ENCODE data around the gene WFIKKN2.

The WFIKKN2 gene

DNA sequence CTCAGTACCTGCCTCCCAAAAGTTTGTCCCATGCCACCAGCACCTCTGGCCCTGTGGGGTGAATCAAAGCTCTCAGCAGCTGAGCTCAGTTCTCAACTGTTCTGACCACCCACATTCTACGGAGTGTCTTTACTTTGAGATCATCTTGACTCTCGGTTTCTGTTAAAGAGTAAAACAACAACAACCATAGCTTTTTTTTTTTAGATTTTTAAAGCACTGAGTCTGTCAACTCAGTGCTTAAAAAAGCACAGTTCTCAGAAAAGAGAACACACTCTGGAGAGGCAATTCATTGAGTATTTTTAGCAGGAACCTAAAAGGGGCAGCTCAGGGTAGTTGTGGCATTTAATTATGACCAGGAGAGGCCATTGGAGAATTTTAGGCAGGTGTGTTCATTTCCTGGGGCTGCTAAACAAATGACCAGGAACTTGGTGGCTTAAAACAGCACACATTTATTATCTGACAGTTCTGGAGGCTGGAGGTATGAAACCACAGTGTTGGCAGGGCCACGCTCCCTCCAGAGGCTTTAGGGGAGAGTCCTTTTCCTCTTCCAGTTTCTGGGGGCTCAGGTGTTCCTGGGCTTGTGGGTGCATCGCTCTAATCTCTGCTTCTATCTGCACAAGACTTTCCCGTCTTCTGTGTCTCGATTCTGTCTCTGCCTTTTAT lies 6.7 kb upstream of the WFIKKN2 start:
- Histone ChIP-seq H3K14ac (ENCODE audit: low read length in 2 of 2) (no peak overlapping the region), H2BK15ac (ENCODE audit: low read depth, poor library complexity, severe bottlenecking) (no peak overlapping the region), H3K27me3 (ENCODE audit: control insufficient read depth in 1 of 2, insufficient read depth in 1 of 2, low read length in 2 of 2) (peaks cover 0 to 16% of the 10 kb centered on the region in 2 experiments), H2BK5ac (ENCODE audit: low read depth, low read length, poor library complexity, severe bottlenecking) (no peak overlapping the region), H2BK12ac (ENCODE audit: low read length in 2 of 2) (no peak overlapping the region), H2AK5ac (ENCODE audit: low read length, severe bottlenecking) (no peak overlapping the region), H3K4me1 (ENCODE audit: control insufficient read depth, insufficient read depth, low read depth, low read length) (peaks cover 15% of the 10 kb centered on the region), H3K27ac (ENCODE audit: low read length, poor library complexity, severe bottlenecking) (no peak overlapping the region), H3K79me1 (replicated peaks; ENCODE audit: low read length, poor library complexity, severe bottlenecking) (no peaks in the 10 kb centered on the region), H3K18ac (ENCODE audit: low read depth in 1 of 2, low read length in 2 of 2) (no peak overlapping the region), H3K23ac (ENCODE audit: low read length in 2 of 2) (no peak overlapping the region), H4K8ac (ENCODE audit: low read length) (no peak overlapping the region), H3K9ac (ENCODE audit: low read length) (no peak overlapping the region), H2AFZ (ENCODE audit: low read depth, low read length) (no peak overlapping the region), H3K4ac (ENCODE audit: low read depth in 1 of 2, low read length in 2 of 2) (no peak overlapping the region), H3K4me2 (ENCODE audit: low read length, poor library complexity, severe bottlenecking) (no peak overlapping the region), H2BK120ac (ENCODE audit: low read depth, low read length) (no peak overlapping the region), H3K36me3 (ENCODE audit: control insufficient read depth in 1 of 2, insufficient read depth in 2 of 2, low read depth in 1 of 2, low read length in 2 of 2) (no peaks in the 10 kb centered on the region), H4K91ac (ENCODE audit: low read length) (no peak overlapping the region), H3K4me3 (ENCODE audit: insufficient read depth in 1 of 2, low read depth in 1 of 2, low read length in 2 of 2) (no peak overlapping the region), H3K9me3 (ENCODE audit: control insufficient read depth, low read length) (peaks cover under 1% of the 10 kb centered on the region)
- 77% methylated on average over 6 of the region's 6 CpGs for WGBS
- no peak for DNase-seq

GRCh38 chr17:50829332-50829731 lies 6.1 kb upstream of the WFIKKN2 start:
- Histone ChIP-seq H3K4me1 (ENCODE audit: control insufficient read depth, insufficient read depth, low read depth, low read length) (peaks cover 15% of the 10 kb centered on the region), H2AK5ac (ENCODE audit: low read length, severe bottlenecking) (no peak overlapping the region), H3K23ac (ENCODE audit: low read length in 2 of 2) (no peak overlapping the region), H2BK12ac (ENCODE audit: low read length in 2 of 2) (no peak overlapping the region), H3K4me2 (ENCODE audit: low read length, poor library complexity, severe bottlenecking) (no peak overlapping the region), H3K27me3 (ENCODE audit: control insufficient read depth in 1 of 2, insufficient read depth in 1 of 2, low read length in 2 of 2) (peaks cover 6 to 20% of the 10 kb centered on the region in 2 experiments), H4K91ac (ENCODE audit: low read length) (no peak overlapping the region), H2BK5ac (ENCODE audit: low read depth, low read length, poor library complexity, severe bottlenecking) (no peak overlapping the region), H3K27ac (ENCODE audit: low read length, poor library complexity, severe bottlenecking) (no peak overlapping the region), H2BK120ac (ENCODE audit: low read depth, low read length) (no peak overlapping the region), H3K4me3 (ENCODE audit: insufficient read depth in 1 of 2, low read depth in 1 of 2, low read length in 2 of 2) (no peak overlapping the region), H3K18ac (ENCODE audit: low read depth in 1 of 2, low read length in 2 of 2) (no peak overlapping the region), H3K14ac (ENCODE audit: low read length in 2 of 2) (no peak overlapping the region), H3K79me1 (replicated peaks; ENCODE audit: low read length, poor library complexity, severe bottlenecking) (no peaks in the 10 kb centered on the region), H2BK15ac (ENCODE audit: low read depth, poor library complexity, severe bottlenecking) (no peak overlapping the region), H3K36me3 (ENCODE audit: control insufficient read depth in 1 of 2, insufficient read depth in 2 of 2, low read depth in 1 of 2, low read length in 2 of 2) (no peaks in the 10 kb centered on the region), H4K8ac (ENCODE audit: low read length) (no peak overlapping the region), H3K4ac (ENCODE audit: low read depth in 1 of 2, low read length in 2 of 2) (no peak overlapping the region), H3K9me3 (ENCODE audit: control insufficient read depth, low read length) (no peaks in the 10 kb centered on the region), H3K9ac (ENCODE audit: low read length) (no peak overlapping the region), H2AFZ (ENCODE audit: low read depth, low read length) (no peak overlapping the region)
- 69% methylated on average over 6 of the region's 6 CpGs for WGBS
- no peak for DNase-seq

DNA sequence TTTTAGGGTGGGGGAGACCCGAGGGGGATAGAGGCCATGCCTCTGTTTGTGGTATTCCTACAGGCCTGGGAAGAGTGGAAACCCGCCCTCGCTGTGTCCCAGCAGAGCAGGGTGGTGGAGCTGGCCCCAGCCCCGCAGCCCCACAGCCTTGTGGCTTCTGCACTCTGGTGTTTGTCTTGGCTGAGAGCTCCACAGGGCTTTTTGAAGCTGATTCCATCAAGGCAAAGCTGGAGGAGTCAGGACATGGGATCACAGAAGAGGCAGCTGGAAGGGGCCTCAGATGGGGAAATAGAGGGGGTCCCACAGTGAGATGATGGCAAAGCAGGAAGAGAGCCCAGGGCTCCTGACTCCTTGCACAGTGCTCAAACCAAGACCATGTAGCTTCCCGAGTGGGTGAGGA lies 5.0 kb upstream of the WFIKKN2 start:
- H2AK5ac ChIP-seq (ENCODE audit: low read length, severe bottlenecking) = no peak overlapping the region
- no peaks in the 10 kb centered on the region for H3K79me1 ChIP-seq (replicated peaks; ENCODE audit: low read length, poor library complexity, severe bottlenecking)
- H4K91ac ChIP-seq (ENCODE audit: low read length) = no peak overlapping the region
- no peaks in the 10 kb centered on the region for H3K36me3 ChIP-seq (ENCODE audit: control insufficient read depth in 1 of 2, insufficient read depth in 2 of 2, low read depth in 1 of 2, low read length in 2 of 2)
- H3K18ac ChIP-seq (ENCODE audit: low read depth in 1 of 2, low read length in 2 of 2) = no peak overlapping the region
- H2BK15ac ChIP-seq (ENCODE audit: low read depth, poor library complexity, severe bottlenecking) = no peak overlapping the region
- no peak overlapping the region for H2BK12ac ChIP-seq (ENCODE audit: low read length in 2 of 2)
- H3K9ac ChIP-seq (ENCODE audit: low read length) = no peak overlapping the region
- peaks cover 16 to 28% of the 10 kb centered on the region in 2 experiments for H3K27me3 ChIP-seq (ENCODE audit: control insufficient read depth in 1 of 2, insufficient read depth in 1 of 2, low read length in 2 of 2)
- H3K14ac ChIP-seq (ENCODE audit: low read length in 2 of 2) = no peak overlapping the region
- no peak for DNase-seq
- H2AFZ ChIP-seq (ENCODE audit: low read depth, low read length) = no peak overlapping the region
- no peak overlapping the region for H2BK5ac ChIP-seq (ENCODE audit: low read depth, low read length, poor library complexity, severe bottlenecking)
- H3K4me2 ChIP-seq (ENCODE audit: low read length, poor library complexity, severe bottlenecking) = no peak overlapping the region
- H3K4ac ChIP-seq (ENCODE audit: low read depth in 1 of 2, low read length in 2 of 2) = no peak overlapping the region
- H3K27ac ChIP-seq (ENCODE audit: low read length, poor library complexity, severe bottlenecking) = no peak overlapping the region
- WGBS = 87% methylated on average over 5 of the region's 5 CpGs
- no peak overlapping the region for H4K8ac ChIP-seq (ENCODE audit: low read length)
- H2BK120ac ChIP-seq (ENCODE audit: low read depth, low read length) = no peak overlapping the region
- peaks cover 24% of the 10 kb centered on the region for H3K4me1 ChIP-seq (ENCODE audit: control insufficient read depth, insufficient read depth, low read depth, low read length)
- H3K4me3 ChIP-seq (ENCODE audit: insufficient read depth in 1 of 2, low read depth in 1 of 2, low read length in 2 of 2) = no peak overlapping the region
- H3K9me3 ChIP-seq (ENCODE audit: control insufficient read depth, low read length) = no peaks in the 10 kb centered on the region
- H3K23ac ChIP-seq (ENCODE audit: low read length in 2 of 2) = no peak overlapping the region

DNA sequence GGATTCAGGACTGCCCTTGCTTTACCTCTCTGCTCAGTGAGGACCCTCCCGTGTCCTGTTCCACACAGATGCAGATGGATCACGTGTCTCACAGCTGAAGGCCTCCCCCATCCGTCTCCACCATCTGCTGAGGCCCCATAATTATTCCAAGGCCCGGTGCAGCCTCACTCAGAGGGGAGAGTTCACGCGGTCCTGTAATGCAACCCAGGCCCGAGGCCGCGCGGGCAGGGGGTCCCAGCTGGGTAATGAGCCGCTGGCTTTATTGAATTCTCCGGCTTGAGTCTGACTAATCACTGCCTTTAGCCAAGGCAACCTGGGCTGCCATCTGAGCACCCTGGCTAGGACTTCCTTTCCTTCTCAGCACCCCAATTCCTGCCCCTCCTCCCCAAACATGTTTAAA lies 4.4 kb upstream of the WFIKKN2 start:
- Histone ChIP-seq H3K9me3 (ENCODE audit: control insufficient read depth, low read length) (no peaks in the 10 kb centered on the region), H3K27ac (ENCODE audit: low read length, poor library complexity, severe bottlenecking) (no peak overlapping the region), H4K8ac (ENCODE audit: low read length) (no peak overlapping the region), H3K14ac (ENCODE audit: low read length in 2 of 2) (no peak overlapping the region), H3K4me3 (ENCODE audit: insufficient read depth in 1 of 2, low read depth in 1 of 2, low read length in 2 of 2) (no peak overlapping the region), H4K91ac (ENCODE audit: low read length) (no peak overlapping the region), H3K79me1 (replicated peaks; ENCODE audit: low read length, poor library complexity, severe bottlenecking) (no peaks in the 10 kb centered on the region), H2BK12ac (ENCODE audit: low read length in 2 of 2) (no peak overlapping the region), H3K9ac (ENCODE audit: low read length) (no peak overlapping the region), H3K27me3 (ENCODE audit: control insufficient read depth in 1 of 2, insufficient read depth in 1 of 2, low read length in 2 of 2) (peaks cover 20 to 35% of the 10 kb centered on the region in 2 experiments), H3K4me2 (ENCODE audit: low read length, poor library complexity, severe bottlenecking) (no peak overlapping the region), H2BK120ac (ENCODE audit: low read depth, low read length) (no peak overlapping the region), H3K4me1 (ENCODE audit: control insufficient read depth, insufficient read depth, low read depth, low read length) (peaks cover 24% of the 10 kb centered on the region), H2AFZ (ENCODE audit: low read depth, low read length) (no peak overlapping the region), H3K23ac (ENCODE audit: low read length in 2 of 2) (no peak overlapping the region), H3K36me3 (ENCODE audit: control insufficient read depth in 1 of 2, insufficient read depth in 2 of 2, low read depth in 1 of 2, low read length in 2 of 2) (no peaks in the 10 kb centered on the region), H2BK15ac (ENCODE audit: low read depth, poor library complexity, severe bottlenecking) (no peak overlapping the region), H2BK5ac (ENCODE audit: low read depth, low read length, poor library complexity, severe bottlenecking) (no peak overlapping the region), H3K4ac (ENCODE audit: low read depth in 1 of 2, low read length in 2 of 2) (no peak overlapping the region), H3K18ac (ENCODE audit: low read depth in 1 of 2, low read length in 2 of 2) (no peak overlapping the region), H2AK5ac (ENCODE audit: low read length, severe bottlenecking) (no peak overlapping the region)
- 63% methylated on average over 12 of the region's 12 CpGs for WGBS
- no peak for DNase-seq
